Caco-2 (cell line): ENCODE data around the gene TRAPPC14. TPM values are rescaled to one million over a fixed set of nuclear protein-coding genes. Genes with fewer than 3 reads are reported as not detected.
A peak's percentile ranks its signal among the peaks of the same experiment; 100 is the strongest.

Experiments
- BruUV-seq: library from RNA; stranded (reverse); fragments of 400-500 nt; replicated peaks from 2 replicates; lab custom pipeline; 2021; lab: Mats Ljungman, UMichigan
- CTCF ChIA-PET: fragments of 300-600 bp; sonication (Branson Sonifier 250); formaldehyde crosslinking; loops from one replicate; lab custom pipeline; 2022; ENCODE audit warnings: antibody characterized with exemption; lab: Charles Lee
- POLR2A ChIA-PET: fragments of 300-600 bp; sonication (Branson Sonifier 250); formaldehyde crosslinking; loops from one replicate; lab custom pipeline; 2022; ENCODE audit warnings: antibody characterized with exemption; lab: Charles Lee
- DNase-seq, 2 experiments: peaks; one replicate each; pipeline versions ENCODE4 v3.0.0 to v3.0.0-alpha.2; 2020 to 2022
- H3K27me3 ChIP-seq: replicated peaks from 2 replicates; pipeline ENCODE4 v1.6.0; 2011; ENCODE audit warnings: low read length; ENCODE audit not compliant: control insufficient read depth, insufficient read depth
- H3K36me3 ChIP-seq: 2 replicates; pipeline ENCODE4 v1.5.1; 2011; ENCODE audit warnings: low read length; ENCODE audit not compliant: control insufficient read depth, insufficient read depth
- H3K4me1 ChIP-seq: fragments of 250-450 bp; sonication (Bioruptor Pico); 2 replicates; pipeline ENCODE4 v1.5.1; 2020; ENCODE audit warnings: mild to moderate bottlenecking
- H3K4me3 ChIP-seq: 2 replicates; pipeline ENCODE4 v1.5.1; 2011; ENCODE audit warnings: low read depth, mild to moderate bottlenecking, control low read depth, low read length
- H3K9me3 ChIP-seq: fragments of 250-450 bp; sonication (Bioruptor Pico); 2 replicates; pipeline ENCODE4 v1.5.1; 2020; ENCODE audit warnings: mild to moderate bottlenecking, moderate library complexity
- H3K27ac Mint-ChIP-seq: one replicate; pipeline ENCODE4 v1.8.0; 2022; ENCODE audit warnings: mixed read lengths; ENCODE audit not compliant: unreplicated experiment
- H3K27me3 Mint-ChIP-seq: one replicate; pipeline ENCODE4 v1.8.0; 2022; ENCODE audit warnings: mixed read lengths; ENCODE audit not compliant: insufficient read depth, unreplicated experiment
- H3K36me3 Mint-ChIP-seq: one replicate; pipeline ENCODE4 v1.8.0; 2022; ENCODE audit warnings: mild to moderate bottlenecking, mixed read lengths; ENCODE audit not compliant: insufficient read depth, unreplicated experiment
- H3K4me1 Mint-ChIP-seq: one replicate; pipeline ENCODE4 v1.8.0; 2022; ENCODE audit warnings: low read depth, mixed read lengths; ENCODE audit not compliant: unreplicated experiment
- H3K4me3 Mint-ChIP-seq: one replicate; pipeline ENCODE4 v1.8.0; 2022; ENCODE audit warnings: mild to moderate bottlenecking, moderate library complexity, mixed read lengths; ENCODE audit not compliant: unreplicated experiment
- H3K9me3 Mint-ChIP-seq: one replicate; pipeline ENCODE4 v1.8.0; 2022; ENCODE audit warnings: mixed read lengths; ENCODE audit not compliant: unreplicated experiment
- CTCF ChIP-seq, 2 experiments: fragments of 200-600 bp in 1 of 2; IDR thresholded peaks; 1 replicate in 1 of 2; 2 replicates in 1 of 2; pipeline versions ENCODE4 v1.5.1 to v1.8.0; 2011 to 2022; ENCODE audit warnings: antibody characterized with exemption in 1 of 2, control low read depth in 1 of 2, inconsistent platforms in 1 of 2, low read depth in 1 of 2, low read length in 1 of 2, mild to moderate bottlenecking in 1 of 2, moderate library complexity in 1 of 2; ENCODE audit not compliant: insufficient read depth in 1 of 2, severe bottlenecking in 1 of 2, unreplicated experiment in 1 of 2
- intact Hi-C: fragments of 100-400 bp; cut with micrococcal nuclease; formaldehyde crosslinking; loops from one replicate; pipeline ENCODE4 v1.10.0; 2022; ENCODE audit not compliant: unreplicated experiment
- total RNA-seq: library from RNA; stranded (reverse); gene quantifications from 2 replicates; pipeline ENCODE4 v1.2.3, GENCODE V29; 2022

Gene TRAPPC14
- total RNA-seq, 1 experiment from 2014 or later: 23.2 TPM

DNA sequence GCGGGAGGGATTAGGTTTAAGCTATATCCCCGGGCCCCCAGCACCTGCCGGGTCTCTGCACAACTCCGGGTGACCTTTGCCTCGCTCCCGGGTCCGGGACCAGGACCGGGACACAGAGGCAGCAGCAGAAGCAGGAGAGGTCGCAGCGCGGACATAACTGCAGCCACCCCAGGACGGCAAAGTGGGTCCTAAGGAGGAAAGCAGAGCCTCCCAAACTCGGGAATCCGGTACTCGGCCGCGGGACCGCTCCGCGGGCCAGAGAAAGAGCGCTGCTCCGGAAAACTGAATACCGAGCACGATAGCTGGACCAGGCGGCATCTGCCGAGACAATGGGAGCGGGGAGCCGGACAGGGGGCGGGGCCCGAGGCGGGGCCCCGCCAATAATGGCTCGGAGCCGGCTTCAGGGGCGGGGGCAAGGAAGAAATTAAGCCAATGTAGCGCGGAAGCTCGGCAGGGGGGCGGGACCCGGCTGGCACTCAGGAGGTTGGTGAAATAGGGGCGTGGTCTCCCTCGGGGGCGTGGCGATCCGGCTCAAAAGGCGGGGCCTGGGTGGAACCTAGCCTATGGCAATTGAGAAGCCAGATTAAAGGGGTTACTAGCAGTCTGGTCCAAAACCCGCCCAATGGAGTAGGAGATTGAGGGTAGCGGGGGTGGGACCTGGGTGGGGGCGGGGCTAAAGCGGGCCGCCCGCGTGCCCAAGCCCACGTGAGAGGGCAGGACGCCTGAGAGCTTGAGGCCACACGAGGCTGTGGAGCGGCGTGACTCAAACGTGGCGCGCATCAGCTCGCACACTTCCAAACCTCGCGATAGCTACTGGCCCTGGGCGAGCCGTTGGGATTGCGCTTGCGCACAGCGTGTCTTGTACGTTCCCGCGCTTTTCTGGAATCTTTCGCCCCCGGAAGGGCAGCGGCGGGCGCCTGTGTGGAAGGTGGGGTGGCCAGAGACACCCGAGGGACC is 18.8 kb upstream of the TRAPPC14 start, which contains the start of the genes GPC2 and STAG3:
Gene GPC2 (minus strand): TSS at position 337 of the 957 bp plus-strand sequence. CDS start 182 bp downstream, at position 155.
Gene STAG3 (plus strand): TSS at position 874 of the 957 bp plus-strand sequence. CDS start 2,639 bp downstream, outside the sequence.
- no peaks in the 10 kb centered on the region for H3K27me3 ChIP-seq
- peak within 1 kb of the TSS; percentile 41 for H3K4me3 ChIP-seq
- DNase-seq: peak; percentile 98 to 99
- no TSS peak for BruUV-seq
- intact Hi-C loops: no loop called here
- no peak for TF ChIP-seq CTCF (IDR thresholded peaks at IDR 0.05; ENCODE audit: insufficient read depth in 1 of 2, low read depth in 1 of 2, low read length in 1 of 2, severe bottlenecking in 1 of 2, unreplicated experiment in 1 of 2)
- ChIA-PET POLR2A (interaction anchor here (0.6 to 1.2 kb wide), 4 partner anchors 19 to 104 kb away, joined by 3 to 5 read pairs (median 4); partner anchors contain the start of gene LAMTOR4), CTCF (interaction anchor here (0.6 to 1.0 kb wide), 5 partner anchors 12 to 529 kb away, joined by 3 to 4 read pairs (median 3); partner anchors contain the start of gene POP7)
- Mint-ChIP-seq H3K36me3 (peaks cover 7% of the 10 kb centered on the region), H3K9me3 (no peaks in the 10 kb centered on the region), H3K27ac (no peak within 1 kb of the TSS), H3K4me1 (peaks cover 13% of the 10 kb centered on the region), H3K4me3 (peak within 1 kb of the TSS; percentile 78), H3K27me3 (no peaks in the 10 kb centered on the region)
- H3K4me1 ChIP-seq: peaks cover 4% of the 10 kb centered on the region
- H3K36me3 ChIP-seq: no peaks in the 10 kb centered on the region
- H3K9me3 ChIP-seq: no peaks in the 10 kb centered on the region

DNA sequence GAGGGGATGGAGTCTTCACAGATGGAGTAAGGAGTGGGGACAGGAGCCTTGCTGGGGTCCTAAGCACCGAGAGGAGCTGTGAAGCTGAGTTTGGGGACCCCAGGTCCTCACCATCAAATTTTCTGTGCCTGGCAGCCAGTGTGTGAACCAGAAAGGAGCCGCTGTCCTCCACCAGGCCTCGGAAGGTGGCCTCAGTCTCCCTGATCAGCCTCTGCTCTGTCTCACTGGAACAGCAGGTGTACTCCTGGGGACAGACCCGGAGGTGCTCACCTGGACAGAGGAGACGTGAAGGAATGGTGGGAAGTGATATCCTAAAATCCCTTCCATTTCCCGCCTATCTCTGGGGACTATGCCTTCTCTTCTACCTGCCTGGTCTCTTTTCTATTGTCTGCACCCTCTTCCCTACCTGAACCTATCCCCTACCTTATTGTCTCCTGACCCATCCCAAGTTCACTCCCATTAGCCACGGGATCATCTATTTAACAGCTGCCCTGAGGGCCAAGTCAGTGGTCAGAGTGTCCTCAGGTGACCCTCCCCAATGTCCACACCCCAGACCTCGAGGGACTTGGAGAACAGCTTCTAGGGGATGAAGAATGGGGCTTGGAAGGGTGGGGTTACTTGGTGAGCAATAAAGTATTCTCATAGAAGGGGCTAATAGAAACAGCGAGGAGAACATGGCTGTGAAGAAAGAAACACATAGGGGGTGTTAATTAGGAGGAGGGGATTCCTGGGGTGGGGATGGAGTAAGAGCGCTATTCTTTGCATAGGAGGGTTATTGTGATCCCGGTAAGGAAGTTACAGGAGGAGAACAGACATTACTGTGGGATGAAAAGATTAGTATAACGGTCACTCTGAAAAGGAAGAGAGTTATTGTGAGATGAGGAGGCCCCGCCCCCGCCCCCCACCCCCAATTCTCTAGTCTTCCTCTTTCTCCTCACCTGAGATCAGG is 17.8 kb upstream of the TRAPPC14 start:
- Histone ChIP-seq H3K27me3 (no peaks in the 10 kb centered on the region), H3K4me3 (peak overlapping the region; percentile 41), H3K9me3 (no peaks in the 10 kb centered on the region), H3K4me1 (peaks cover 4% of the 10 kb centered on the region), H3K36me3 (no peaks in the 10 kb centered on the region)
- Mint-ChIP-seq H3K27ac (no peak overlapping the region), H3K4me1 (peaks cover 13% of the 10 kb centered on the region), H3K9me3 (no peaks in the 10 kb centered on the region), H3K36me3 (peaks cover 7% of the 10 kb centered on the region), H3K4me3 (peak overlapping the region; percentile 78), H3K27me3 (no peaks in the 10 kb centered on the region)
- no peak for DNase-seq
- ChIA-PET POLR2A (interaction anchor here (1.0 to 1.1 kb wide), 2 partner anchors 19 to 76 kb away, joined by 3 to 4 read pairs; no protein-coding TSS in a partner anchor), CTCF (interaction anchor here (0.6 to 1.0 kb wide), 4 partner anchors 11 to 530 kb away, joined by 3 to 4 read pairs (median 4); partner anchors contain the start of gene POP7)
- intact Hi-C loops: no loop called here
- TSS peak; percentile 48 for BruUV-seq
- no peak for TF ChIP-seq CTCF (IDR thresholded peaks at IDR 0.05; ENCODE audit: insufficient read depth in 1 of 2, low read depth in 1 of 2, low read length in 1 of 2, severe bottlenecking in 1 of 2, unreplicated experiment in 1 of 2)
